SK-N-MC (cell line): ENCODE data around the gene DUSP7.
"Not testable (repeated sequence)": the region's sequence is repeated elsewhere in the genome, so short reads cannot be mapped to it uniquely, and the experiment has no call there.

Experiments
- DNase-seq: peaks from one replicate; pipeline ENCODE4 v3.0.0-alpha.2; 2011; ENCODE audit warnings: low read depth, low spot score
- H3K27ac ChIP-seq: fragments of 200-600 bp; sonication (generic); 2 replicates; pipeline ENCODE4 v1.5.1; 2016; ENCODE audit warnings: mixed run types
- H3K36me3 ChIP-seq: fragments of 200-600 bp; sonication (generic); 2 replicates; pipeline ENCODE4 v1.6.1; 2017; ENCODE audit warnings: antibody characterized with exemption, low read length, mixed read lengths; ENCODE audit not compliant: insufficient read depth
- H3K4me3 ChIP-seq: fragments of 200-600 bp; sonication (generic); 2 replicates; pipeline ENCODE4 v1.5.1; 2016
- H3K9ac ChIP-seq: fragments of 200-600 bp; sonication (generic); 2 replicates; pipeline ENCODE4 v1.8.0; 2017; ENCODE audit warnings: mixed run types, mixed read lengths; ENCODE audit not compliant: insufficient read length
- H3K9me3 ChIP-seq: fragments of 200-600 bp; sonication (generic); 2 replicates; pipeline ENCODE4 v1.6.1; 2017; ENCODE audit warnings: low read depth, mild to moderate bottlenecking, antibody characterized with exemption, low read length, moderate library complexity, mixed read lengths
- EZH2 ChIP-seq: fragments of 200-600 bp; sonication (generic); IDR thresholded peaks from one replicate; pipeline ENCODE4 v1.6.1; 2017; ENCODE audit warnings: antibody characterized with exemption
- FOXP2 ChIP-seq: optimal IDR thresholded peaks from 2 replicates; pipeline ENCODE3; 2011; ENCODE audit warnings: mild to moderate bottlenecking, moderate library complexity; ENCODE audit not compliant: insufficient read depth; ENCODE audit errors: extremely low read length, control extremely low read depth
- POLR2AphosphoS5 ChIP-seq: IDR thresholded peaks from 2 replicates; pipeline ENCODE4 v1.6.1; 2012; ENCODE audit warnings: mild to moderate bottlenecking, low read depth, low read length, borderline replicate concordance

DUSP7 gene

GRCh38 chr3:52040600-52040999 is 15.8 kb downstream of the DUSP7 start:
- H3K27ac ChIP-seq: 0 out of 2 replicates have a peak overlapping the region, but pooled peaks have one; percentile 60
- H3K9me3 ChIP-seq: no peaks in the 10 kb centered on the region
- DNase-seq: no peak
- TF ChIP-seq POLR2AphosphoS5 (no peak), EZH2 (no peak), FOXP2 (no peak)
- H3K9ac ChIP-seq: no peak overlapping the region
- no peaks in the 10 kb centered on the region for H3K36me3 ChIP-seq
- no peak overlapping the region for H3K4me3 ChIP-seq

DNA sequence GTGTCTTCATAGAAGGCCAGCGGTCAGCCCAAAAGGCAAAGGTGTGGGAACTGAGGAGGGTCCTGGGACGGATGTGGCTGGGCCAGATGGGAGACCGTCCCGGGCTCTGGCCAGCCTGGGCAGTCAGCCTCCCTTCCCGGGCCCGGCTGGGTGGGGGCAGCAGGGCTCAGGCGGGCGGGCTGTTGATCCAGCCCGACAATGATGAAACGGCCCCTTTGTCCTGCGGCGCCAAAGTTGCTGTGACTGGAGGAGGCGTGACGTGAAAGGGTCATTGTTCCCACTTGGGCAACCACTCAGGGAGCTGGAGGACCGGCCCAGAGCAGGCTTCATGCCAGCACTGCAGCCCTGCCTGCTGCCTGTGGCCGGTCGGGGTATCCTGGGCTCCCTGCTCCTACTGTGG is 16.5 kb downstream of the DUSP7 start:
- Histone ChIP-seq H3K4me3 (no peak overlapping the region), H3K27ac (no peak overlapping the region), H3K9ac (no peak overlapping the region), H3K36me3 (no peaks in the 10 kb centered on the region), H3K9me3 (no peaks in the 10 kb centered on the region)
- no peak for DNase-seq
- no peak for TF ChIP-seq FOXP2

GRCh38 chr3:52039426-52039825 is 16.9 kb downstream of the DUSP7 start:
- H3K27ac ChIP-seq: no peak overlapping the region
- no peaks in the 10 kb centered on the region for H3K9me3 ChIP-seq
- DNase-seq: no peak
- no peak overlapping the region for H3K4me3 ChIP-seq
- TF ChIP-seq EZH2 (no peak), POLR2AphosphoS5 (no peak), FOXP2 (no peak)
- H3K36me3 ChIP-seq: no peaks in the 10 kb centered on the region
- H3K9ac ChIP-seq: no peak overlapping the region

DNA sequence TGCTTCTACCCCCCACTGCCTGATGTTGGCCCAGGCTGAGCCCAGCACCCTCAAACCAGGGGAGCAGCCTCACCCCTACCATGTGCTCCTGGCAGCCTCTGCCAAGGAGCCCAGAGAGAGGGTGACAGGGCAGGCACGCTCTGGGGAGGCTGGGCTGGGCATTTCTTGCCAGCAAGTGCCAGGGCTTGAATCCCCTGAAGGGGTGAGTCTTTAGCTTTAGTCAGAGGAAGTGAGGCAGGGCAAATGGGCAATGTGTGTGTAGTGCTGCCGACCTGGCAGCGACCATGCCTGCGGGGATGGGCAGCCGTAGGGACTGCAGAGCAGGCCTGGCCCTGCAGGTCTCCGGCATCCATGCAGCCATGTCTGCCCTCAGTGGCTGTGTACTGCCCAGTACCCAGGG is 18.1 kb downstream of the DUSP7 start:
- TF ChIP-seq FOXP2 (no peak), POLR2AphosphoS5 (no peak), EZH2 (no peak)
- no peak overlapping the region for H3K27ac ChIP-seq
- no peak for DNase-seq
- no peak overlapping the region for H3K9ac ChIP-seq
- no peak overlapping the region for H3K4me3 ChIP-seq
- H3K36me3 ChIP-seq: no peaks in the 10 kb centered on the region
- no peaks in the 10 kb centered on the region for H3K9me3 ChIP-seq

DNA sequence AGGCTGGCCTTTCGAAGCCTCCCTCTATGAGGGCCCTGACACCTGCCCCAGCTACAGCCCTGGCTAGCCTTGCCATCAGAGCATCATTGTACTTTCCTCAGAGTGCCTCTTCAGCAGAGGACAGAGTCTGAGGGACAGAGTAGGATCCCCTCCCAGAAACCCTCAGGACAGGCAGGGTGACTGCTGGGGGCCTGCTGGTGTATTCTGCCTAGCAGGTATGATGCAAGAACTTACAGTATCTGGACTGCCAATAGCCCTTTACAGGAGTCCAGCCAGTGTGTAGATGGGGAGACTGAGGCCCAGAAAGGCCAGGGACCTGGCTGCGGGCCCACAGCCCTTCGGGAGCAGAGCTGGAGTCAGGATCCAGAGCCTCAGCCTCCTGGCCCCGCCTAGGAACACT is 19.1 kb downstream of the DUSP7 start:
- no peak overlapping the region for H3K27ac ChIP-seq
- TF ChIP-seq POLR2AphosphoS5 (no peak), FOXP2 (no peak), EZH2 (no peak)

GRCh38 chr3:52036829-52037228 is 19.5 kb downstream of the DUSP7 start:
- Histone ChIP-seq H3K36me3 (no peaks in the 10 kb centered on the region), H3K9ac (no peak overlapping the region), H3K4me3 (no peak overlapping the region), H3K27ac (no peak overlapping the region), H3K9me3 (no peaks in the 10 kb centered on the region)
- TF ChIP-seq FOXP2: no peak
- no peak for TF ChIP-seq EZH2
- TF ChIP-seq POLR2AphosphoS5: no peak
- no peak for DNase-seq

More for the DNA sequence above, 19.1 kb downstream of the DUSP7 start:
- no peak for DNase-seq
- H3K36me3 ChIP-seq: no peaks in the 10 kb centered on the region
- no peaks in the 10 kb centered on the region for H3K9me3 ChIP-seq
- H3K4me3 ChIP-seq: no peak overlapping the region
- H3K9ac ChIP-seq: no peak overlapping the region

GRCh38 chr3:52036222-52036694 is 20.1 kb downstream of the DUSP7 start:
- no peak overlapping the region for H3K4me3 ChIP-seq
- no peaks in the 10 kb centered on the region for H3K36me3 ChIP-seq
- H3K9me3 ChIP-seq: no peaks in the 10 kb centered on the region
- no peak for TF ChIP-seq POLR2AphosphoS5
- TF ChIP-seq EZH2: no peak
- TF ChIP-seq FOXP2: no peak
- H3K27ac ChIP-seq: no peak overlapping the region
- no peak overlapping the region for H3K9ac ChIP-seq
- no peak for DNase-seq

DNA sequence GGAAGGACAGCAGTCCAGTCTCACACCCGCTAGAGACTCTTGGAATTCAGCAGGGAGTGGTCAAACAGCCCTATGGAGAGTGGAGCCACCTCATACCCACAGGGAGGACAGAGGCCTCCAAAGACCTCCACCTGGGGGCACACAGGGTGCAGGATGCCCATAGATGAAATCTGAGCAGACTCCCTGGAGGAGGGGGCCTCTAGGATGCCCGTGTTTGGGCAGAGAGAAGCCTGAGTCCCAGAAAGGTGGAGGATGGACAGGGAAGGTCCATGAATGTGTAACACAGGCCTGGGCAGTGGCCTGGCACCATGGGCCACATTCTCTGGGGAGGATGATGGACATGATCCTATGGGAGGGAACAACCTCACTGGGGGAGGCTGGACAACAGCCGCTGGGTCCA is 21.7 kb downstream of the DUSP7 start:
- Histone ChIP-seq H3K9me3 (no peaks in the 10 kb centered on the region), H3K27ac (no peak overlapping the region), H3K36me3 (no peaks in the 10 kb centered on the region), H3K4me3 (no peak overlapping the region), H3K9ac (no peak overlapping the region)
- no peak for DNase-seq
- TF ChIP-seq EZH2 (no peak), POLR2AphosphoS5 (no peak), FOXP2 (no peak)

- no peaks in the 10 kb centered on the region for H3K36me3 ChIP-seq
- TF ChIP-seq FOXP2: no peak
- H3K9me3 ChIP-seq: no peaks in the 10 kb centered on the region
- no peak overlapping the region for H3K27ac ChIP-seq
- no peak overlapping the region for H3K4me3 ChIP-seq
- DNase-seq: no peak
- H3K9ac ChIP-seq: no peak overlapping the region
Measured at GRCh38 chr3:52034212-52034611, 22.2 kb downstream of the DUSP7 start.

GRCh38 chr3:52033748-52034147 is 22.6 kb downstream of the DUSP7 start:
- not testable (repeated sequence) for H3K9me3 ChIP-seq, H3K9ac ChIP-seq, DNase-seq, H3K4me3 ChIP-seq, H3K27ac ChIP-seq, H3K36me3 ChIP-seq
